PC-3 (cell line): ENCODE data around the gene ETHE1. TPM values are rescaled to one million over a fixed set of nuclear protein-coding genes. Genes with fewer than 3 reads are reported as not detected.
A peak's percentile ranks its signal among the peaks of the same experiment; 100 is the strongest.

Source experiments
- ATAC-seq: fragments of 200-7000 bp; cut with Tn5 transposase; 2 replicates; pipeline ENCODE4 v1.9.1; 2020; ENCODE audit warnings: mild to moderate bottlenecking, moderate library complexity
- BruUV-seq: library from RNA; stranded (reverse); fragments of 400-500 nt; replicated peaks from 2 replicates; lab custom pipeline; 2021; lab: Mats Ljungman, UMichigan
- CTCF ChIA-PET: fragments of 300-600 bp; sonication (Branson Sonifier 250); formaldehyde crosslinking; loops from one replicate; lab custom pipeline; 2022; ENCODE audit warnings: antibody characterized with exemption; lab: Charles Lee
- POLR2A ChIA-PET: fragments of 300-600 bp; sonication (Branson Sonifier 250); formaldehyde crosslinking; loops from one replicate; lab custom pipeline; 2022; ENCODE audit warnings: antibody characterized with exemption; ENCODE audit not compliant: unreplicated experiment; lab: Charles Lee
- DNase-seq: peaks from one replicate; pipeline ENCODE4 v3.0.0-alpha.2; 2015
- H2AFZ ChIP-seq: fragments of 300-600 bp; sonication (generic); 2 replicates; pipeline ENCODE4 v1.6.0; 2016; ENCODE audit warnings: antibody characterized with exemption, low read length
- H3F3A ChIP-seq: fragments of 300-600 bp; sonication (generic); one replicate; pipeline ENCODE4 v1.6.0; 2017; ENCODE audit warnings: antibody characterized with exemption, low read length, control low read depth, mild to moderate bottlenecking; ENCODE audit not compliant: unreplicated experiment
- H3K27ac ChIP-seq: fragments of 300-600 bp; sonication (generic); 2 replicates; pipeline ENCODE4 v1.5.1; 2016; ENCODE audit warnings: mild to moderate bottlenecking, low read length
- H3K27me3 ChIP-seq: fragments of 300-600 bp; sonication (generic); 2 replicates; pipeline ENCODE4 v1.6.1; 2016; ENCODE audit warnings: low read length, mixed read lengths
- H3K36me3 ChIP-seq: fragments of 300-600 bp; sonication (generic); 2 replicates; pipeline ENCODE4 v1.6.1; 2016; ENCODE audit warnings: low read depth, mixed run types, low read length, mixed read lengths
- H3K4me1 ChIP-seq: fragments of 300-600 bp; sonication (generic); 2 replicates; pipeline ENCODE4 v1.5.1; 2016; ENCODE audit warnings: low read length; ENCODE audit not compliant: insufficient read depth
- H3K4me2 ChIP-seq: fragments of 300-600 bp; sonication (generic); 2 replicates; pipeline ENCODE4 v1.6.0; 2016; ENCODE audit warnings: low read length
- H3K4me3 ChIP-seq: fragments of 300-600 bp; sonication (generic); 2 replicates; pipeline ENCODE4 v1.5.1; 2016; ENCODE audit warnings: mild to moderate bottlenecking, low read length, mixed read lengths
- H3K79me2 ChIP-seq: fragments of 300-600 bp; sonication (generic); 2 replicates; pipeline ENCODE4 v1.6.1; 2017; ENCODE audit warnings: low read length, mixed read lengths
- H3K9ac ChIP-seq: fragments of 300-600 bp; sonication (generic); 2 replicates; pipeline ENCODE4 v1.6.0; 2016; ENCODE audit warnings: mild to moderate bottlenecking, low read length
- H3K9me2 ChIP-seq: fragments of 300-600 bp; sonication (generic); replicated peaks from 2 replicates; pipeline ENCODE4 v1.6.1; 2016; ENCODE audit warnings: mixed run types, low read length, mixed read lengths
- H3K9me3 ChIP-seq: fragments of 300-600 bp; sonication (generic); 2 replicates; pipeline ENCODE4 v1.6.1; 2016; ENCODE audit warnings: low read length, mixed read lengths
- H4K20me1 ChIP-seq: fragments of 300-600 bp; sonication (generic); 2 replicates; pipeline ENCODE4 v1.6.1; 2016; ENCODE audit warnings: low read length, mixed read lengths
- EZH2 ChIP-seq: fragments of 300-600 bp; sonication (generic); IDR thresholded peaks from one replicate; pipeline ENCODE4 v1.6.1; 2017; ENCODE audit warnings: antibody characterized with exemption, mild to moderate bottlenecking, low read length; ENCODE audit not compliant: unreplicated experiment
- EZH2phosphoT487 ChIP-seq: fragments of 300-600 bp; sonication (generic); IDR thresholded peaks from 2 replicates; pipeline ENCODE4 v1.6.1; 2018; ENCODE audit warnings: mild to moderate bottlenecking, antibody characterized with exemption, low read length, borderline replicate concordance
- intact Hi-C: fragments of 100-400 bp; cut with micrococcal nuclease; formaldehyde crosslinking; loops from 2 replicates; pipeline ENCODE4 v1.9.0; 2023
- total RNA-seq: library from RNA; depleted of rRNA; stranded (reverse); fragments of >200 nt; gene quantifications from 2 replicates; pipeline ENCODE4 v1.2.3, GENCODE V29; 2014
- TF ChIP-seq, protein P1 (sequence below): fragments of 300-600 bp; sonication (generic); conservative IDR thresholded peaks from 2 replicates; pipeline ENCODE4 v1.5.1; 2017; ENCODE audit warnings: antibody characterized with exemption, low read depth, mild to moderate bottlenecking, low read length

ETHE1 gene
- total RNA-seq, 1 experiment from 2014 or later, result 34.2 TPM

DNA sequence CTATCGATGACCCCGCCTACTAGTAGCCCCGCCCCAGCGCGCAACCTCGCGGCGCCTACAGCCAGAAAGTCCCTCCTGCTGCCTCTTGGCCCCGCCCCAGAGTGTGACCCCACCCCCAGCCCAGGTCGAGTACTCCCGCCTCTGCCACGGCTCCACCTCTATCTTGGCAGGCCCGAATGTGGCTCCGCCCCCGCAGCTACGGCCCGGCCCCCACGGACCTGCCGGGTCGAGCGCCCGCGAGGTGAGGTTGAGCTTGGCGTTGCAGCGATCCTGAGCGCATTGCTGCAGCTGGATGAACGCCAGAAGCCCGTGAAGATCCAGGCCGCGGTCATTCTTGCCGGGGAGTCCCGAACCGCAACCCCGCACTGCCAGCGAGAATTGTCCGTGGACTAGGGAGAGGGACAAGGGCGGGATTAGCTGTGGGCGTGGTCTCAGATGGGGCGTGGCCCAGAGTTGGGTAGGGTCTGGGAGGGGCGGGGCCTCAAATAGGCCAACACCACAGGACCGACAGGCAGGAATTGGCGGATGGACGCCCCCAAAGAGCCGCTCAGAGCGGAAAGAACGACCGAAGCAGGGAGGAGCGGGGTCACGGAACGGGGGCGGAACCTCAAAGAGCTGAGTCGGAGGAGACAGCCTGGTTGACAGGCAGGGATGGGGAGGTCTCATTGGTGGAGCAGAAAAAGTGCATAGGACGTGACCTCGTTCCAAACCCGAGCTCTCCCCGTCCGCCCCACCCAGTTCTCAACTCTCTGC, 63.4 kb downstream of the ETHE1 start:
- peak overlapping the region; percentile 95 for H3K4me2 ChIP-seq
- peaks cover 42% of the 10 kb centered on the region for H3K4me1 ChIP-seq
- POLR2A ChIA-PET, result no interaction called here
- peak overlapping the region; percentile 81 for H3K4me3 ChIP-seq
- peak overlapping the region; percentile 89 for H2AFZ ChIP-seq
- ATAC-seq (peak; percentile 73), DNase-seq (peak; percentile 91)
- no peaks in the 10 kb centered on the region for H3K9me2 ChIP-seq
- 0 out of 2 replicates have a peak, but pooled peaks cover 9% of the 10 kb centered on the region for H3K79me2 ChIP-seq
- H3K27ac ChIP-seq, result peak overlapping the region; percentile 86
- H3K27me3 ChIP-seq, result no peaks in the 10 kb centered on the region
- intact Hi-C loops, result loop anchor here (5.0 kb wide), 1 partner anchor 39 kb away; the partner anchor contains the start of gene PHLDB3
- no peaks in the 10 kb centered on the region for H3K9me3 ChIP-seq
- H3K9ac ChIP-seq, result peak overlapping the region; percentile 90
- no peaks in the 10 kb centered on the region for H4K20me1 ChIP-seq
- no TSS peak for BruUV-seq
- TF ChIP-seq EZH2 (no peak), EZH2phosphoT487 (no peak)
- TF ChIP-seq, protein P1, sequence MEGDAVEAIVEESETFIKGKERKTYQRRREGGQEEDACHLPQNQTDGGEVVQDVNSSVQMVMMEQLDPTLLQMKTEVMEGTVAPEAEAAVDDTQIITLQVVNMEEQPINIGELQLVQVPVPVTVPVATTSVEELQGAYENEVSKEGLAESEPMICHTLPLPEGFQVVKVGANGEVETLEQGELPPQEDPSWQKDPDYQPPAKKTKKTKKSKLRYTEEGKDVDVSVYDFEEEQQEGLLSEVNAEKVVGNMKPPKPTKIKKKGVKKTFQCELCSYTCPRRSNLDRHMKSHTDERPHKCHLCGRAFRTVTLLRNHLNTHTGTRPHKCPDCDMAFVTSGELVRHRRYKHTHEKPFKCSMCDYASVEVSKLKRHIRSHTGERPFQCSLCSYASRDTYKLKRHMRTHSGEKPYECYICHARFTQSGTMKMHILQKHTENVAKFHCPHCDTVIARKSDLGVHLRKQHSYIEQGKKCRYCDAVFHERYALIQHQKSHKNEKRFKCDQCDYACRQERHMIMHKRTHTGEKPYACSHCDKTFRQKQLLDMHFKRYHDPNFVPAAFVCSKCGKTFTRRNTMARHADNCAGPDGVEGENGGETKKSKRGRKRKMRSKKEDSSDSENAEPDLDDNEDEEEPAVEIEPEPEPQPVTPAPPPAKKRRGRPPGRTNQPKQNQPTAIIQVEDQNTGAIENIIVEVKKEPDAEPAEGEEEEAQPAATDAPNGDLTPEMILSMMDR, result no peak
- H3K36me3 ChIP-seq, result no peaks in the 10 kb centered on the region
- H3F3A ChIP-seq, result no peaks in the 10 kb centered on the region
- CTCF ChIA-PET, result interaction anchor here (0.5 to 1.4 kb wide), 5 partner anchors 16 to 1107 kb away, joined by 3 to 14 read pairs (median 9); partner anchors contain the start of gene SMG9

DNA sequence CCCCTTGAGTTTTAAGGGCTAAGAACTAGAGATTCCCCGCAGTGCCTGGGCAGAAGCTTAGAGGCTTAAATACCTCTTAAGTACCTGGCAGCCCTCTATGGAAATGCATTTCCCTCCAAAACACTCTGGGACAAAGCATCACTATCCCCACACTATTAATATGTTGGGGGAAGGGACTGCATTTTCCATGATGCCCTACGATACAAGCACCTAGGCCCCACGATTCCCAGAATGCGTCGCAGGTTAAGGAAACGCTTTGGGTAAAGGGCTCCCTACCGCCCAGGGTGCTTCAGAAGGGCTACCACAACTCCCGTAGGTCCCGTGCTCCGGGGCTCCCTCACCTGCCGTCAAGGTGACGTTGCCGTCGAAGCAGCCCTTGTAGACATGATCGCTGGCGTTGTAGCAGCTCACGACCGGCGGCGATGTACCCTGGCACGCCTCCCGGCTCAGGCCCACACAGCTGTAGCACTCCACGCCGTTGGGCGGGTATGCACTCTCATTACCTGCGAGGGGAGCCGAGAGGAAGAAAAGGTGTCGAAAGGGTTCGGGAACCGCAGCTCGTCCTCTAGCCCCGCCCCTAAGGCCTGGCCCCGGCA, 64.1 kb downstream of the ETHE1 start:
- 0 out of 2 replicates have a peak, but pooled peaks cover 9% of the 10 kb centered on the region for H3K79me2 ChIP-seq
- H3K36me3 ChIP-seq, result no peaks in the 10 kb centered on the region
- ATAC-seq (no peak), DNase-seq (no peak)
- peak overlapping the region; percentile 95 for H3K4me2 ChIP-seq
- intact Hi-C loops, result loop anchor here (5.0 kb wide), 1 partner anchor 39 kb away; the partner anchor contains the start of gene PHLDB3
- no peaks in the 10 kb centered on the region for H3K27me3 ChIP-seq
- POLR2A ChIA-PET, result interaction anchor here (0.5 kb wide), 1 partner anchor 9 kb away, joined by 9 read pairs; no protein-coding TSS in a partner anchor
- no peaks in the 10 kb centered on the region for H4K20me1 ChIP-seq
- no peaks in the 10 kb centered on the region for H3K9me3 ChIP-seq
- CTCF ChIA-PET, result interaction anchor here (0.5 to 1.4 kb wide), 3 partner anchors 39 to 69 kb away, joined by 3 to 9 read pairs (median 4); no protein-coding TSS in a partner anchor
- no peaks in the 10 kb centered on the region for H3F3A ChIP-seq
- no peak for TF ChIP-seq EZH2
- TF ChIP-seq, protein P1, result no peak
- TF ChIP-seq EZH2phosphoT487, result no peak
- TSS peak; percentile 20 for BruUV-seq
- peaks cover 36% of the 10 kb centered on the region for H3K4me1 ChIP-seq
- H2AFZ ChIP-seq, result peak overlapping the region; percentile 89
- peak overlapping the region; percentile 37 for H3K9ac ChIP-seq
- H3K9me2 ChIP-seq, result no peaks in the 10 kb centered on the region
- peak overlapping the region; percentile 81 for H3K4me3 ChIP-seq
- H3K27ac ChIP-seq, result no peak overlapping the region
